Neural cell (in vitro differentiated cells): ENCODE data around the gene LRRC56. TPM values are rescaled to one million over a fixed set of nuclear protein-coding genes. Genes with fewer than 3 reads are reported as not detected.

Experiments used
- H2AFZ ChIP-seq: fragments of 200-600, 300-800 bp; sonication (generic), shearing (Covaris generic); 2 replicates; pipeline ENCODE4 v1.6.0; 2014; ENCODE audit warnings: low read depth, mild to moderate bottlenecking, antibody characterized with exemption, low read length, moderate library complexity
- H3F3A ChIP-seq: fragments of 200-600 bp; shearing (Covaris generic); 2 replicates; pipeline ENCODE4 v1.6.1; 2016; ENCODE audit warnings: mild to moderate bottlenecking, moderate library complexity, mixed read lengths, antibody characterized with exemption, low read length; ENCODE audit not compliant: insufficient read depth, poor library complexity, severe bottlenecking
- H3K27ac ChIP-seq: fragments of 200-600, 300-800 bp; sonication (generic), shearing (Covaris generic); 2 replicates; pipeline ENCODE4 v1.5.1; 2014; ENCODE audit warnings: mild to moderate bottlenecking, low read length, moderate library complexity
- H3K27me3 ChIP-seq: fragments of 300-800, 200-600 bp; sonication (generic), shearing (Covaris generic); 2 replicates; pipeline ENCODE4 v1.6.0; 2014; ENCODE audit warnings: mild to moderate bottlenecking, low read depth, low read length, moderate library complexity; ENCODE audit not compliant: insufficient read depth
- H3K36me3 ChIP-seq: fragments of 300-800, 200-600 bp; sonication (generic), shearing (Covaris generic); 2 replicates; pipeline ENCODE4 v1.5.1; 2014; ENCODE audit warnings: mild to moderate bottlenecking, antibody characterized with exemption, low read length, moderate library complexity; ENCODE audit not compliant: insufficient read depth
- H3K4me2 ChIP-seq: fragments of 300-800, 200-600 bp; sonication (generic), shearing (Covaris generic); 2 replicates; pipeline ENCODE4 v1.6.0; 2014; ENCODE audit warnings: mild to moderate bottlenecking, low read length
- H3K4me3 ChIP-seq: fragments of 300-800, 200-600 bp; sonication (generic), shearing (Covaris generic); 2 replicates; pipeline ENCODE4 v1.5.1; 2014; ENCODE audit warnings: mild to moderate bottlenecking, low read length, moderate library complexity
- H3K79me2 ChIP-seq: fragments of 200-600 bp; shearing (Covaris generic); replicated peaks from 2 replicates; pipeline ENCODE4 v1.6.0; 2014; ENCODE audit warnings: mild to moderate bottlenecking, low read length, moderate library complexity; ENCODE audit not compliant: insufficient read depth
- H3K9ac ChIP-seq: fragments of 300-800, 200-600 bp; sonication (generic), shearing (Covaris generic); 2 replicates; pipeline ENCODE4 v1.6.1; 2016; ENCODE audit warnings: mild to moderate bottlenecking, low read length, mixed read lengths
- H3K9me2 ChIP-seq: fragments of 200-600 bp; shearing (Covaris generic); 2 replicates; pipeline ENCODE4 v1.6.1; 2016; ENCODE audit warnings: mild to moderate bottlenecking, low read length, mixed read lengths; ENCODE audit not compliant: insufficient read depth
- H3K9me3 ChIP-seq: fragments of 200-600, 300-800 bp; sonication (generic), shearing (Covaris generic); 2 replicates; pipeline ENCODE4 v1.6.1; 2016; ENCODE audit warnings: mild to moderate bottlenecking, mixed run types, low read length, moderate library complexity, mixed read lengths
- H4K20me1 ChIP-seq: fragments of 200-600 bp; shearing (Covaris generic); 2 replicates; pipeline ENCODE4 v1.6.1; 2016; ENCODE audit warnings: mild to moderate bottlenecking, mixed run types; ENCODE audit not compliant: insufficient read depth
- CTCF ChIP-seq: fragments of 450-650 bp; IDR thresholded peaks from 2 replicates; pipeline ENCODE4 v1.5.1; 2014; ENCODE audit warnings: antibody characterized with exemption, mild to moderate bottlenecking, moderate library complexity; ENCODE audit not compliant: poor library complexity, severe bottlenecking
- EP300 ChIP-seq: fragments of 450-650 bp; conservative IDR thresholded peaks from 2 replicates; pipeline ENCODE4 v1.6.1; 2014; ENCODE audit warnings: antibody characterized with exemption, mild to moderate bottlenecking, moderate library complexity; ENCODE audit not compliant: poor library complexity, severe bottlenecking
- EZH2 ChIP-seq: fragments of 200-600, 300-800 bp; shearing (Covaris generic), sonication (generic); IDR thresholded peaks from 2 replicates; pipeline ENCODE4 v1.6.1; 2014; ENCODE audit warnings: antibody characterized with exemption, low read length, borderline replicate concordance, mild to moderate bottlenecking; ENCODE audit not compliant: insufficient read depth, poor library complexity, severe bottlenecking
- MXI1 ChIP-seq: fragments of 450-650 bp; conservative IDR thresholded peaks from 2 replicates; pipeline ENCODE4 v1.6.1; 2014; ENCODE audit warnings: antibody characterized with exemption, mild to moderate bottlenecking; ENCODE audit not compliant: poor library complexity, severe bottlenecking
- POLR2AphosphoS5 ChIP-seq: IDR thresholded peaks from 2 replicates; pipeline ENCODE4 v1.6.1; 2012
- RAD21 ChIP-seq: fragments of 450-650 bp; conservative IDR thresholded peaks from 2 replicates; pipeline ENCODE4 v1.6.1; 2014; ENCODE audit warnings: antibody characterized with exemption, mild to moderate bottlenecking, moderate library complexity
- REST ChIP-seq: IDR thresholded peaks from 2 replicates; pipeline ENCODE4 v1.6.1; 2012; ENCODE audit warnings: borderline replicate concordance
- SMC3 ChIP-seq: fragments of 450-650 bp; conservative IDR thresholded peaks from 2 replicates; pipeline ENCODE4 v1.6.1; 2014; ENCODE audit warnings: antibody characterized with exemption, mild to moderate bottlenecking, moderate library complexity; ENCODE audit not compliant: poor library complexity
- TAF1 ChIP-seq: IDR thresholded peaks from 2 replicates; pipeline ENCODE4 v1.6.1; 2012; ENCODE audit warnings: low read depth
- polyA plus RNA-seq: library from polyadenylated mRNA; depleted of rRNA; stranded (reverse); fragments of >200 nt; gene quantifications from 2 replicates; pipeline ENCODE4 v1.2.3, GENCODE V29; 2014

Gene LRRC56
- polyA plus RNA-seq, 1 donor from 2014 or later, result 0.76 TPM

GRCh38 chr11:491358-491757 lies 46.0 kb upstream of the LRRC56 start:
- H3K4me3 ChIP-seq, result no peak overlapping the region
- no peaks in the 10 kb centered on the region for H3K9me2 ChIP-seq
- H3K79me2 ChIP-seq, result no peaks in the 10 kb centered on the region
- H3K9me3 ChIP-seq, result no peaks in the 10 kb centered on the region
- no peak overlapping the region for H2AFZ ChIP-seq
- H3K27ac ChIP-seq, result no peak overlapping the region
- H3K9ac ChIP-seq, result no peak overlapping the region
- no peaks in the 10 kb centered on the region for H3F3A ChIP-seq
- no peaks in the 10 kb centered on the region for H3K27me3 ChIP-seq
- no peaks in the 10 kb centered on the region for H4K20me1 ChIP-seq
- no peak for TF ChIP-seq REST
- TF ChIP-seq CTCF, result no peak
- no peak for TF ChIP-seq TAF1
- no peak for TF ChIP-seq POLR2AphosphoS5
- TF ChIP-seq SMC3, result no peak
- no peak for TF ChIP-seq EZH2
- TF ChIP-seq RAD21, result no peak
- no peak for TF ChIP-seq EP300
- TF ChIP-seq MXI1, result no peak
- no peak overlapping the region for H3K4me2 ChIP-seq
- H3K36me3 ChIP-seq, result no peaks in the 10 kb centered on the region

- no peaks in the 10 kb centered on the region for H4K20me1 ChIP-seq
- TF ChIP-seq EP300 (no peak), EZH2 (no peak), REST (no peak), TAF1 (no peak), MXI1 (no peak), SMC3 (no peak), POLR2AphosphoS5 (no peak), RAD21 (no peak), CTCF (no peak)
- H3K27me3 ChIP-seq, result no peaks in the 10 kb centered on the region
- no peaks in the 10 kb centered on the region for H3K79me2 ChIP-seq
- H3K4me2 ChIP-seq, result no peak overlapping the region
- H3K36me3 ChIP-seq, result peaks cover under 1% of the 10 kb centered on the region
- no peak overlapping the region for H3K4me3 ChIP-seq
- H2AFZ ChIP-seq, result no peak overlapping the region
- H3K27ac ChIP-seq, result no peak overlapping the region
- H3K9ac ChIP-seq, result no peak overlapping the region
- no peaks in the 10 kb centered on the region for H3K9me3 ChIP-seq
- no peaks in the 10 kb centered on the region for H3K9me2 ChIP-seq
- no peaks in the 10 kb centered on the region for H3F3A ChIP-seq
Observed at GRCh38 chr11:492427-493226, 44.7 kb upstream of the LRRC56 start.
